ENCODE measurements around the gene PRKCE. TPM values are rescaled to one million over a fixed set of nuclear protein-coding genes. Genes with fewer than 3 reads are reported as not detected.

The PRKCE gene
- total RNA-seq, 2 experiments from 2014 or later = 6.1 to 8.0 TPM

GRCh38 chr2:45937990-45938389 lies 286.5 kb downstream of the PRKCE start:
- no peak overlapping the region for H3K27ac Mint-ChIP-seq
- no peaks in the 10 kb centered on the region for H3K36me3 Mint-ChIP-seq
- no peaks in the 10 kb centered on the region for H3K9me3 Mint-ChIP-seq
- no peak overlapping the region for H3K4me3 Mint-ChIP-seq
- H3K4me1 Mint-ChIP-seq = peaks cover 3% of the 10 kb centered on the region
- no peaks in the 10 kb centered on the region for H3K27me3 Mint-ChIP-seq
- no peak for DNase-seq

- no peaks in the 10 kb centered on the region for H3K9me3 Mint-ChIP-seq
- H3K4me3 Mint-ChIP-seq = no peak overlapping the region
- no peak for DNase-seq
- H3K27me3 Mint-ChIP-seq = no peaks in the 10 kb centered on the region
- H3K27ac Mint-ChIP-seq = no peak overlapping the region
- H3K4me1 Mint-ChIP-seq = peaks cover 3% of the 10 kb centered on the region
- no peaks in the 10 kb centered on the region for H3K36me3 Mint-ChIP-seq
These were observed 287.4 kb downstream of the PRKCE start for GRCh38 chr2:45938649-45939511.

GRCh38 chr2:45941531-45942236 lies 290.2 kb downstream of the PRKCE start:
- Mint-ChIP-seq H3K36me3 (no peaks in the 10 kb centered on the region), H3K4me3 (no peak overlapping the region), H3K4me1 (no peaks in the 10 kb centered on the region), H3K27me3 (no peaks in the 10 kb centered on the region), H3K27ac (no peak overlapping the region), H3K9me3 (no peaks in the 10 kb centered on the region)
- DNase-seq = no peak

DNA sequence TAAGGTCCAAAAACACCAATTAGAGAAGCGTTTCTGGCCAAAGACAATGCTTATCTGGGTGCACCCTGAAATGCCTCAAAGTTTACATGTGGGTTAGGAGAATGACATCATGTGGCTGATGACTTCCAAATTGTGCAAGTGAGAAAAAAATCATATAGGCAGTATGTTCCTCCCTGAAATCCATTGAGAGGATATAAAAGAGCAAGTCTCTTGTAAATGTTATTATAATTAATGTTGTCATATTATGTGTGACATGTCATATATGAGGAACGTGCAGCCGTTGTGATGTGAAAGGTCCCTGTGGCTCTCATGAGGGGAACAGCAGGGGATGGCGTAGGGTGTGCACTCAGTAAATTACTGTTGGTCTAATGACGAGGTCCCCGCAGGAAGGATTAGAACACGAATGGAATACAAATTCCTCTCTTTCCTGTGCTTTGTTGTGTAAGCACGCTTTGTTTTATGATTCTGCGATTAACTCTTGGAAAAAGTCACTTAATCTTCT lies 290.8 kb downstream of the PRKCE start:
- no peak overlapping the region for H3K4me3 Mint-ChIP-seq

DNA sequence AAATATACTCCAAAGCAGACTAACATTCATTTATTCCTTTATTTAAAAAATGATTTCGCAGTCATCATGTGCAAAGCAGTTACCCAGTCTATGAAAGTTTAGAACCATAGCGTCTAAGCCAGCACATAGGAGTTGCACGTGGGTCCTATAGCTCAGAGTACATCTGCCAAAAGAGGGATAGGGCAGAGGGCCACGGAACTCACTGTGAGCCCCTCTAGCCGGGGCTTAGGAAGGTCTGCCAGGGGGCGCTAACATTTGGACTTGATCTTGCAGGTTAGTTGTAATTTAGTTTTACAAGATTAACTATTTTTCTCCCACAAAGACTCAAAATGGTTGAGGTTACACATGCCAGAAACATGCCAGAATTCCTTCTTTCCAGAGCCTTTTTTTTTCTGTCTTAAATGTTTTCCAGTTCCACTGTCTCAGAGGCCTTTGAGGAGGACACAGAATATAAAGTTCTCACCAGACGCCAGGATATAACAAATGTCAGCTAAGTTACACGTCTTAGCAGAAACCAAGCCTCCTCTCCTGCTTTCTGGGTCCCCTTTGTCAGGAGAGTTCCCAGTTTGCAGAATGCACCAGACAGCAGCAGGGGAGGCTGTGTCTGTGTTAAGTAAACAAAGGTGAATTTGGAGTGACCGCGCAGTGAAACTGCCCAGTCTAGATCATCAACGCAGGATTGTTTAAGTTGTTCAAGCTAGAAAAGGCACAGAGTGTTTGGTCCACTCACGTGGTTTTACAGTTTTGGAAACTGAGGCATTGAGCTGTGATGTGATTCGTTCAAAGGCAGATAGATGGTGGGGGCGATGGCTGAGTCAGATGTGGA lies 292.0 kb downstream of the PRKCE start:
- Mint-ChIP-seq H3K4me3 (no peak overlapping the region), H3K36me3 (no peaks in the 10 kb centered on the region), H3K27me3 (no peaks in the 10 kb centered on the region), H3K9me3 (no peaks in the 10 kb centered on the region), H3K4me1 (no peaks in the 10 kb centered on the region), H3K27ac (no peak overlapping the region)
- DNase-seq = no peak

More for the DNA sequence above, 290.8 kb downstream of the PRKCE start:
- Mint-ChIP-seq H3K27ac (no peak overlapping the region), H3K4me1 (no peaks in the 10 kb centered on the region), H3K27me3 (no peaks in the 10 kb centered on the region), H3K36me3 (no peaks in the 10 kb centered on the region), H3K9me3 (no peaks in the 10 kb centered on the region)
- no peak for DNase-seq

- Mint-ChIP-seq H3K27me3 (no peaks in the 10 kb centered on the region), H3K36me3 (no peaks in the 10 kb centered on the region), H3K4me1 (no peaks in the 10 kb centered on the region), H3K27ac (no peak overlapping the region), H3K4me3 (no peak overlapping the region), H3K9me3 (no peaks in the 10 kb centered on the region)
- no peak for DNase-seq
These were observed 292.6 kb downstream of the PRKCE start for GRCh38 chr2:45944074-45944473.

DNA sequence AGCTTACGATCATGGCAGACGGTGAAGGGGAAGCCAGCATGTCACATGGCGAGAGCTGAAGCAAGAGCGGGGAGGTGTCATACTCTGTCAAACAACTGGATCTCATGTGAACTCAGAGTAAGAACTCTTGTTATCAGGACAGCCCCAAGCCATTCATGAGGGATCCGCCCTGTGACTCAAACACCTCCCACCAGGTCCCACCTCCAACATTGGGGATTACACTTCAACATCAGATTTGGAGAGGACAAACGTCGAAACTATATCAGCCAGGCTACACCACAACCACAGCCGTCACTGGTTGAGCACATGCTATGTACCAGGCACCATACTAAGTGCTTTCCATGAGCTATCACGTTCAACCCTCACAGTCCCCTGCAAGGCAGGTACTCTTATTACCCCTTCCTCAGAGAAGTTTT lies 293.8 kb downstream of the PRKCE start:
- H3K4me1 Mint-ChIP-seq = no peaks in the 10 kb centered on the region
- H3K9me3 Mint-ChIP-seq = no peaks in the 10 kb centered on the region
- H3K4me3 Mint-ChIP-seq = no peak overlapping the region
- no peak for DNase-seq
- H3K27me3 Mint-ChIP-seq = no peaks in the 10 kb centered on the region
- H3K27ac Mint-ChIP-seq = no peak overlapping the region
- no peaks in the 10 kb centered on the region for H3K36me3 Mint-ChIP-seq

GRCh38 chr2:45946023-45946422 lies 294.5 kb downstream of the PRKCE start:
- no peak for DNase-seq
- H3K36me3 Mint-ChIP-seq = no peaks in the 10 kb centered on the region
- H3K4me1 Mint-ChIP-seq = no peaks in the 10 kb centered on the region
- no peaks in the 10 kb centered on the region for H3K27me3 Mint-ChIP-seq
- no peaks in the 10 kb centered on the region for H3K9me3 Mint-ChIP-seq
- no peak overlapping the region for H3K27ac Mint-ChIP-seq
- H3K4me3 Mint-ChIP-seq = no peak overlapping the region

GRCh38 chr2:45950606-45951005 lies 299.1 kb downstream of the PRKCE start:
- no peaks in the 10 kb centered on the region for H3K27me3 Mint-ChIP-seq
- H3K27ac Mint-ChIP-seq = no peak overlapping the region
- no peaks in the 10 kb centered on the region for H3K9me3 Mint-ChIP-seq
- DNase-seq = no peak
- no peak overlapping the region for H3K4me3 Mint-ChIP-seq
- H3K36me3 Mint-ChIP-seq = no peaks in the 10 kb centered on the region
- H3K4me1 Mint-ChIP-seq = peaks cover 5% of the 10 kb centered on the region

DNA sequence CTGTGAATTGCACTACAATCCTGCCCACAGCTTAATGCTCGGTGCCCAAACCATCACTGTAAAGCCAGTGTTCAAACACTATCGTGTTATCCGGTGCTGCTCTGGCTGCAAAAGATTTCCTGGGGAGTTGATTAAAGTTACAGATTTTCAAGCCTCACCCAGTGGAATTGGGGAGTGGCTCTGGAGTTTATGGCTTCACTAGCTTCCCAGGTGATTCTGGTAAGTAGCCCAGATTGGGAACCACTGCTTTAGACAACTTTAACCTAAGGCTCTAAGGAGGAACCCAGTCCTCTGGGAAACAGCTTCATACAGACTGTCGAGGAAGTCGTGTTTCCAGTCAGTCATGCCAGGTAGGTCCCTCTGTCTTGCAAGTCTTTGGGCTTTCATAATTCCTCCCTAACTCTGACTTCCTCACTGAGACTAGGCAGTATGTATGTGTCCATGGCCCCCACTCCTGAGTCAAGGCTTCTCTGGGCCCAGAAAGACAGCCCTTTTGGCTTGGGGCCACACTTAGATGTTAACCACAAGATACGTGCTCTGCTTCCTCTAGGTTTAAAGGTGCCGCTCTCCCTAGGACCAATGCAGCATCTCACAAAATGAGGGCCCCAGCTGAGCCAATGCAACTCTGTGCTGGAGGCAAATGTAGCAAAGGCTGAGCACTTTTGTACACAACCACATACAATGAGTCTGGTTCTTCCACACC lies 299.7 kb downstream of the PRKCE start:
- no peaks in the 10 kb centered on the region for H3K27me3 Mint-ChIP-seq
- no peak overlapping the region for H3K27ac Mint-ChIP-seq
- no peaks in the 10 kb centered on the region for H3K36me3 Mint-ChIP-seq
- no peaks in the 10 kb centered on the region for H3K9me3 Mint-ChIP-seq
- DNase-seq = no peak
- H3K4me1 Mint-ChIP-seq = peaks cover 5% of the 10 kb centered on the region
- no peak overlapping the region for H3K4me3 Mint-ChIP-seq

GRCh38 chr2:45952591-45952990 lies 301.1 kb downstream of the PRKCE start:
- Mint-ChIP-seq H3K36me3 (no peaks in the 10 kb centered on the region), H3K27me3 (no peaks in the 10 kb centered on the region), H3K27ac (no peak overlapping the region), H3K9me3 (no peaks in the 10 kb centered on the region), H3K4me3 (no peak overlapping the region), H3K4me1 (peaks cover 5% of the 10 kb centered on the region)
- no peak for DNase-seq

DNA sequence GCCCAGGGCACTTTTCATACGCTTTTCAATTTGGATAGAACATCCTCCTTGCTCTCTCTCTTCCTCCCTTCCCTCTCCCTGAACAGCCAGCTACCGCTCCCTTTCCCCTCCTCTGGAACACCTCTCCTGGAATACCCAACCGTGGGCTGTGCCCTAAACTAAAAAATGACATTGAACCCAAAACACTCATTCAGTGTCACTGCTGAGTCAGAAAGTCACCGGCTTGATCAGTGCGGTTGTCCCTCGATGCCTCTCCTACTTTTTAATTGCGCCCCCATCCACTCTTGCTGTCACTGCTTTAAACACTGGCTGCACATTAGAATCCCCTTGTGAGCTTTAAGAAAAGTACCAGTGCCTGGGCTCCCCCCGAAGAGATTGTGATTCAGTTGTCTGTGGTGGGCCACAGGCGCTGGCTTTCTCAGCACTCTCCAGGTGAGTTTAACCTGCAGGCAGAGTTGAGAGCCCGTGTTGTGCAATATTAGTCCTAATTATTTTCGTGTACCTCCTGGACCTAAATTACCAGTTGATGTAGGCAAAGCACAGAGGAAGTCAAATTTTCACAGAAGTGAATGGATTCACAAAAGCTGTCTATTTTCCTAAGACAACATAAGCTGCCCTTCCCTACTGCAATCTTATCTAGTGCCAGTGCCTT lies 302.0 kb downstream of the PRKCE start:
- no peaks in the 10 kb centered on the region for H3K9me3 Mint-ChIP-seq
- H3K27ac Mint-ChIP-seq = no peak overlapping the region
- DNase-seq = no peak
- H3K36me3 Mint-ChIP-seq = no peaks in the 10 kb centered on the region
- H3K4me3 Mint-ChIP-seq = no peak overlapping the region
- no peaks in the 10 kb centered on the region for H3K27me3 Mint-ChIP-seq
- peaks cover 5% of the 10 kb centered on the region for H3K4me1 Mint-ChIP-seq

DNA sequence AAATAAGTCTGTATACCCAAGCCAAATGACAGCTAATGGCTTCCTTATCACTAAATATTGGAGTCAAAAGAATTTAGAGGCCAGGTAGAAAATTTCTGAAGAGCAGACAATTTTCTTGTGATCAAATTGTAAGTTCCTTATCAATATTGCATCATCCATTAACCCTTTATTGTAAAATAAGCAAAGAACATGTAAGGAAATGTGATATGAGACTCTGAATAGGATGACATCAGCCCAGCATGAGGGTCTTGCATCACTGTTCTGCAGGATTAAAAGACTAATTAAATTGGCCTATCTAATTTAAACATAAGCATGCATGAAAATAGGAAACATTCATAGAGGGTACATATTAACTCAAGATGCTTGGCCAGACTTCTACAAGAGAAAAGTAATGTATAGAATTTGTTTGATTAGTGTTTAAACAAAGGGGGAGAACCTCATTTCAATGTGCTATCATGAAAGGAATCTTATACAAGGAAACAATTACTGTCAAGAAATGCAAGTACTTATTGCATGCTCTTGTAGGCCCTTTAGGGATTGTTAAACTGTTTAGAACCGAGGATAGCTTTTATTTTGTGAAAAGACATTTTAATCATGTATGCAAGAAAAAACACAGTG lies 302.9 kb downstream of the PRKCE start:
- no peak for DNase-seq
- Mint-ChIP-seq H3K4me1 (peaks cover 5% of the 10 kb centered on the region), H3K4me3 (no peak overlapping the region), H3K9me3 (no peaks in the 10 kb centered on the region), H3K27me3 (no peaks in the 10 kb centered on the region), H3K36me3 (no peaks in the 10 kb centered on the region), H3K27ac (no peak overlapping the region)

Measured in activated naive CD8-positive, alpha-beta T cell treated with anti-CD3 and anti-CD28 coated beads for 36 hours (primary cell).